Natural killer cell (primary cell): ENCODE results near the gene CCNL2. TPM values are rescaled to one million over a fixed set of nuclear protein-coding genes. Genes with fewer than 3 reads are reported as not detected.
"Not testable (repeated sequence)": the region's sequence is repeated elsewhere in the genome, so short reads cannot be mapped to it uniquely, and the experiment has no call there.

Experiments used
- ATAC-seq, 3 donors: fragments of 150-1000 bp in 2 of 3; fragments of 200-7000 bp in 1 of 3; cut with Tn5 transposase; 1 replicate in 1 of 3; 2 replicates in 2 of 3; pipeline ENCODE4 v1.10.0; 2021; ENCODE audit warnings: mild to moderate bottlenecking in 2 of 3, moderate library complexity in 2 of 3
- DNase-seq, 2 donors: peaks; one replicate each; pipeline versions ENCODE4 v3.0.0 to v3.0.0-alpha.2; 2013 to 2021; ENCODE audit warnings: mixed read lengths in 1 of 2
- H3K27ac ChIP-seq: one replicate; pipeline ENCODE4 v1.5.1; 2013; ENCODE audit warnings: mild to moderate bottlenecking, low read length
- H3K27me3 ChIP-seq: one replicate; pipeline ENCODE4 v1.6.1; 2013; ENCODE audit warnings: low read length; ENCODE audit not compliant: control insufficient read depth, insufficient read depth
- H3K36me3 ChIP-seq: one replicate; pipeline ENCODE4 v1.6.1; 2013; ENCODE audit warnings: low read length; ENCODE audit not compliant: control insufficient read depth, insufficient read depth
- H3K4me1 ChIP-seq: one replicate; pipeline ENCODE4 v1.6.1; 2013; ENCODE audit warnings: low read length; ENCODE audit not compliant: control insufficient read depth, insufficient read depth
- H3K4me3 ChIP-seq: one replicate; pipeline ENCODE4 v1.5.1; 2013; ENCODE audit warnings: low read length
- H3K9me3 ChIP-seq: one replicate; pipeline ENCODE4 v1.6.1; 2013; ENCODE audit warnings: low read length; ENCODE audit not compliant: control insufficient read depth, insufficient read depth
- H3K27ac Mint-ChIP-seq, 2 donors: one replicate each; pipeline ENCODE4 v1.8.0; 2022; ENCODE audit warnings: mild to moderate bottlenecking in 2 of 2, mixed read lengths in 2 of 2, moderate library complexity in 1 of 2
- H3K27me3 Mint-ChIP-seq, 2 donors: one replicate each; pipeline ENCODE4 v1.8.0; 2022; ENCODE audit warnings: low read depth in 2 of 2, mixed read lengths in 2 of 2
- H3K36me3 Mint-ChIP-seq: one replicate; pipeline ENCODE4 v1.8.0; 2022; ENCODE audit warnings: mixed read lengths
- H3K4me1 Mint-ChIP-seq, 2 donors: one replicate each; pipeline ENCODE4 v1.8.0; 2022; ENCODE audit warnings: mixed read lengths in 2 of 2
- H3K4me3 Mint-ChIP-seq: one replicate; pipeline ENCODE4 v1.8.0; 2022; ENCODE audit warnings: mild to moderate bottlenecking, moderate library complexity, mixed read lengths
- H3K9me3 Mint-ChIP-seq, 2 donors: one replicate each; pipeline ENCODE4 v1.8.0; 2022; ENCODE audit warnings: mixed read lengths in 2 of 2
- CTCF ChIP-seq: fragments of 200-600 bp; IDR thresholded peaks from one replicate; pipeline ENCODE4 v1.8.0; 2022; ENCODE audit warnings: antibody characterized with exemption
- WGBS: methylation state at CpG from one replicate; pipeline ENCODE4 v1.1.7; 2013; ENCODE audit warnings: missing lambda C conversion rate; ENCODE audit not compliant: insufficient coverage; 5-methylcytosine and 5-hydroxymethylcytosine counted together
- intact Hi-C: fragments of 100-400 bp; cut with micrococcal nuclease; formaldehyde crosslinking; loops from one replicate; pipeline ENCODE4 v1.14.2; 2022
- total RNA-seq, 4 donors: library from RNA; stranded (reverse); fragments of 120-200 nt in 1 of 4; gene quantifications; one replicate each; pipeline versions ENCODE4 v1.2.3 to v1.2.4, GENCODE V29; 2013 to 2022

Gene CCNL2
- total RNA-seq, 3 donors from 2014 or later (not counting 1 experiment from before 2014, with no cell fraction given), result 253 to 281 (median 274) TPM

- Mint-ChIP-seq H3K36me3 (no peaks in the 10 kb centered on the region), H3K9me3 (no peaks in the 10 kb centered on the region), H3K27ac (no peak overlapping the region), H3K4me1 (no peaks in the 10 kb centered on the region), H3K27me3 (peaks cover 13 to 25% of the 10 kb centered on the region in 2 donors), H3K4me3 (no peak overlapping the region)
- Histone ChIP-seq H3K36me3 (no peaks in the 10 kb centered on the region), H3K4me1 (no peaks in the 10 kb centered on the region), H3K27me3 (no peaks in the 10 kb centered on the region), H3K9me3 (no peaks in the 10 kb centered on the region), H3K4me3 (no peak overlapping the region), H3K27ac (no peak overlapping the region)
- TF ChIP-seq CTCF, result no peak
- WGBS, result 21% methylated on average over 111 of the region's 112 CpGs
- DNase-seq (no peak), ATAC-seq (peak in 1 of 3 donors; percentile 57)
- intact Hi-C loops, result no loop called here
These were observed 20.9 kb upstream of the CCNL2 start for GRCh38 chr1:1419813-1420653.

GRCh38 chr1:1419363-1419812 is 20.3 kb upstream of the CCNL2 start:
- Histone ChIP-seq H3K4me1 (no peaks in the 10 kb centered on the region), H3K27me3 (no peaks in the 10 kb centered on the region), H3K4me3 (no peak overlapping the region), H3K27ac (no peak overlapping the region), H3K36me3 (no peaks in the 10 kb centered on the region), H3K9me3 (no peaks in the 10 kb centered on the region)
- peaks cover 8 to 22% of the 10 kb centered on the region in 2 donors for H3K27me3 Mint-ChIP-seq
- no peak overlapping the region for H3K4me3 Mint-ChIP-seq
- H3K9me3 Mint-ChIP-seq, result no peaks in the 10 kb centered on the region
- no peaks in the 10 kb centered on the region for H3K4me1 Mint-ChIP-seq
- no peak for ATAC-seq
- TF ChIP-seq CTCF, result no peak
- intact Hi-C loops, result no loop called here
- WGBS, result 94% methylated on average over 21 of the region's 21 CpGs
- DNase-seq, result no peak
- no peak overlapping the region for H3K27ac Mint-ChIP-seq
- H3K36me3 Mint-ChIP-seq, result no peaks in the 10 kb centered on the region

GRCh38 chr1:1418464-1419362 is 19.6 kb upstream of the CCNL2 start:
- H3K9me3 Mint-ChIP-seq, result no peaks in the 10 kb centered on the region
- H3K4me3 Mint-ChIP-seq, result no peak overlapping the region
- Histone ChIP-seq H3K27ac (no peak overlapping the region), H3K36me3 (no peaks in the 10 kb centered on the region), H3K27me3 (no peaks in the 10 kb centered on the region), H3K4me3 (no peak overlapping the region), H3K9me3 (no peaks in the 10 kb centered on the region), H3K4me1 (no peaks in the 10 kb centered on the region)
- intact Hi-C loops, result no loop called here
- no peaks in the 10 kb centered on the region for H3K4me1 Mint-ChIP-seq
- no peak for TF ChIP-seq CTCF
- DNase-seq (no peak), ATAC-seq (no peak)
- H3K36me3 Mint-ChIP-seq, result no peaks in the 10 kb centered on the region
- no peak overlapping the region for H3K27ac Mint-ChIP-seq
- peaks cover 8 to 22% of the 10 kb centered on the region in 2 donors for H3K27me3 Mint-ChIP-seq
- 91% methylated on average over 26 of the region's 26 CpGs for WGBS

GRCh38 chr1:1417825-1418463 is 18.8 kb upstream of the CCNL2 start:
- H3K27ac Mint-ChIP-seq, DNase-seq, H3K4me1 Mint-ChIP-seq, intact Hi-C loops, H3K27me3 ChIP-seq, H3K4me1 ChIP-seq, H3K27ac ChIP-seq, H3K36me3 ChIP-seq, H3K36me3 Mint-ChIP-seq, H3K4me3 ChIP-seq, H3K9me3 ChIP-seq, H3K4me3 Mint-ChIP-seq, H3K9me3 Mint-ChIP-seq, ATAC-seq: not testable (repeated sequence)
- H3K27me3 Mint-ChIP-seq, result peaks cover 8 to 19% of the 10 kb centered on the region in 2 donors
- 80% methylated on average over 24 of the region's 25 CpGs for WGBS

GRCh38 chr1:1417396-1417795 is 18.3 kb upstream of the CCNL2 start:
- DNase-seq, ATAC-seq, H3K27ac ChIP-seq, H3K4me3 ChIP-seq, H3K27ac Mint-ChIP-seq, H3K4me1 ChIP-seq, H3K4me3 Mint-ChIP-seq, intact Hi-C loops, H3K36me3 ChIP-seq, H3K27me3 ChIP-seq, H3K36me3 Mint-ChIP-seq, H3K9me3 Mint-ChIP-seq, H3K9me3 ChIP-seq, H3K4me1 Mint-ChIP-seq: not testable (repeated sequence)
- peaks cover 8 to 14% of the 10 kb centered on the region in 2 donors for H3K27me3 Mint-ChIP-seq
- 82% methylated on average over 5 of the region's 5 CpGs for WGBS
